HCT116 (cell line): Measurements from ENCODE around the gene MAP4K4. TPM values are rescaled to one million over a fixed set of nuclear protein-coding genes. Genes with fewer than 3 reads are reported as not detected.

Experiments
- ATAC-seq: fragments of 200-7000 bp; cut with Tn5 transposase; 2 replicates; pipeline ENCODE4 v1.9.1; 2020; ENCODE audit warnings: mild to moderate bottlenecking, moderate library complexity
- BruUV-seq: library from RNA; stranded (reverse); fragments of 400-500 nt; replicated peaks from 2 replicates; lab custom pipeline; 2021; lab: Mats Ljungman, UMichigan
- CTCF ChIA-PET: fragments of 300-600 bp; sonication (Branson Sonifier 250); formaldehyde crosslinking; loops from one replicate; lab custom pipeline; 2021; ENCODE audit warnings: antibody characterized with exemption; lab: Charles Lee
- POLR2A ChIA-PET: fragments of 300-600, 350-600 bp; sonication (Branson Sonifier 250); formaldehyde crosslinking; loops from one replicate; lab custom pipeline; 2021; ENCODE audit warnings: antibody characterized with exemption; lab: Charles Lee
- RAD21 ChIA-PET, 2 experiments: fragments of 300-600 bp; sonication (Branson Sonifier 250); formaldehyde crosslinking; loops; one replicate each; lab custom pipeline; 2023; ENCODE audit warnings: low total read pairs in 2 of 2; ENCODE audit not compliant: uncharacterized antibody in 2 of 2, unreplicated experiment in 2 of 2, low non-redundant PET in 1 of 2; lab: Charles Lee
- DNase-seq: peaks from one replicate; pipeline ENCODE4 v3.0.0-alpha.2; 2010; ENCODE audit warnings: low read depth, low spot score
- H2AFZ ChIP-seq: fragments of 200-600 bp; shearing (Covaris generic), sonication (generic); 2 replicates; pipeline ENCODE4 v1.6.1; 2017; ENCODE audit warnings: low read depth, mixed run types, mixed read lengths, antibody characterized with exemption, low read length; ENCODE audit not compliant: poor library complexity, severe bottlenecking
- H3K27ac ChIP-seq: 2 replicates; pipeline ENCODE4 v1.5.1; 2012; ENCODE audit warnings: low read depth, low read length
- H3K27me3 ChIP-seq: fragments of 200-600 bp; sonication (generic); 2 replicates; pipeline ENCODE4 v1.6.1; 2016; ENCODE audit warnings: mixed run types, low read length, mixed read lengths; ENCODE audit not compliant: insufficient read depth
- H3K36me3 ChIP-seq, 2 experiments: fragments of 200-500 bp in 1 of 2; fragments of 200-600 bp in 1 of 2; sonication (Bioruptor generic) in 1 of 2; sonication (generic) in 1 of 2; 2 replicates each; pipeline versions ENCODE4 v1.5.1 to v1.6.1; 2014 to 2016; ENCODE audit warnings: low read length in 2 of 2, inconsistent platforms in 1 of 2, mixed read lengths in 1 of 2, mixed run types in 1 of 2; ENCODE audit not compliant: insufficient read depth in 2 of 2, control insufficient read depth in 1 of 2
- H3K4me1 ChIP-seq, 2 experiments: fragments of 200-600 bp in 1 of 2; sonication (generic) in 1 of 2; 2 replicates each; pipeline versions ENCODE4 v1.5.1 to v1.6.1; 2012 to 2017; ENCODE audit warnings: low read length in 2 of 2, inconsistent platforms in 1 of 2, mild to moderate bottlenecking in 1 of 2, mixed read lengths in 1 of 2, mixed run types in 1 of 2, moderate library complexity in 1 of 2; ENCODE audit not compliant: insufficient read depth in 2 of 2, control insufficient read depth in 1 of 2
- H3K4me2 ChIP-seq: fragments of 200-600 bp; sonication (generic); 2 replicates; pipeline ENCODE4 v1.6.1; 2017; ENCODE audit warnings: mixed run types, low read length, mixed read lengths
- H3K4me3 ChIP-seq, 2 experiments: fragments of 200-600 bp in 1 of 2; sonication (generic) in 1 of 2; replicated peaks in 1 of 2; 2 replicates each; pipeline ENCODE4 v1.5.1; 2011 to 2016; ENCODE audit warnings: low read length in 2 of 2, control low read depth in 1 of 2, low read depth in 1 of 2, mild to moderate bottlenecking in 1 of 2, mixed read lengths in 1 of 2, mixed run types in 1 of 2
- H3K79me2 ChIP-seq: fragments of 200-600 bp; sonication (generic); 2 replicates; pipeline ENCODE4 v1.6.1; 2017; ENCODE audit warnings: mild to moderate bottlenecking, mixed run types, low read length, moderate library complexity, mixed read lengths; ENCODE audit not compliant: insufficient read depth
- H3K9ac ChIP-seq: fragments of 200-600 bp; sonication (generic); 2 replicates; pipeline ENCODE4 v1.6.1; 2016; ENCODE audit warnings: low read length, mixed read lengths
- H3K9me2 ChIP-seq: fragments of 200-600 bp; sonication (generic), shearing (Covaris generic); 2 replicates; pipeline ENCODE4 v1.6.1; 2017; ENCODE audit warnings: mixed run types, mild to moderate bottlenecking, moderate library complexity; ENCODE audit not compliant: insufficient read depth
- H3K9me3 ChIP-seq, 2 experiments: fragments of 200-500 bp in 1 of 2; fragments of 200-600 bp in 1 of 2; sonication (Bioruptor generic) in 1 of 2; sonication (generic) in 1 of 2; 2 replicates each; pipeline ENCODE4 v1.6.1; 2014 to 2017; ENCODE audit warnings: low read length in 2 of 2, mixed read lengths in 2 of 2, inconsistent platforms in 1 of 2, low read depth in 1 of 2, mild to moderate bottlenecking in 1 of 2, mixed run types in 1 of 2, moderate library complexity in 1 of 2; ENCODE audit not compliant: control insufficient read depth in 1 of 2, insufficient read depth in 1 of 2
- H4K20me1 ChIP-seq: fragments of 200-600 bp; sonication (generic), shearing (Covaris generic); 2 replicates; pipeline ENCODE4 v1.6.1; 2017; ENCODE audit warnings: mixed run types, mild to moderate bottlenecking, moderate library complexity; ENCODE audit not compliant: insufficient read depth
- ATF3 ChIP-seq: IDR thresholded peaks from 2 replicates; pipeline ENCODE4 v1.6.1; 2012
- CEBPB ChIP-seq: IDR thresholded peaks from 2 replicates; pipeline ENCODE4 v1.6.1; 2012; ENCODE audit warnings: low read depth
- ELF1 ChIP-seq: IDR thresholded peaks from 2 replicates; pipeline ENCODE4 v1.6.1; 2012; ENCODE audit warnings: low read depth, borderline replicate concordance
- FOSL1 ChIP-seq: IDR thresholded peaks from 2 replicates; pipeline ENCODE4 v1.6.1; 2012; ENCODE audit warnings: low read depth
- POLR2A ChIP-seq: IDR thresholded peaks from 2 replicates; pipeline ENCODE4 v1.7.0; 2011; ENCODE audit warnings: borderline replicate concordance; ENCODE audit not compliant: insufficient read depth, insufficient read length; ENCODE audit errors: extremely low read depth
- REST ChIP-seq: IDR thresholded peaks from 2 replicates; pipeline ENCODE4 v1.6.1; 2012; ENCODE audit warnings: low read depth
- SRF ChIP-seq: IDR thresholded peaks from 2 replicates; pipeline ENCODE4 v1.6.1; 2012; ENCODE audit warnings: low read depth
- TCF7L2 ChIP-seq: IDR thresholded peaks from 2 replicates; pipeline ENCODE4 v1.7.0; 2011; ENCODE audit warnings: borderline replicate concordance, inconsistent platforms; ENCODE audit not compliant: insufficient read depth, insufficient read length; ENCODE audit errors: extremely low read depth
- YY1 ChIP-seq: IDR thresholded peaks from 2 replicates; pipeline ENCODE4 v1.6.1; 2011; ENCODE audit warnings: low read length, low read depth, moderate library complexity, mild to moderate bottlenecking; ENCODE audit not compliant: insufficient replicate concordance; ENCODE audit errors: extremely low read depth
- ZFX ChIP-seq: fragments of 450-650 bp; IDR thresholded peaks from 2 replicates; pipeline ENCODE4 v1.6.1; 2017
- ZNF274 ChIP-seq: fragments of 200-500 bp; sonication (Bioruptor generic); IDR thresholded peaks from 2 replicates; pipeline ENCODE4 v1.6.1; 2014; ENCODE audit warnings: mild to moderate bottlenecking, low read depth, low read length, inconsistent platforms
- intact Hi-C: fragments of 100-400 bp; cut with micrococcal nuclease; formaldehyde crosslinking; loops from 2 replicates; pipeline ENCODE4 v1.10.0; 2022
- total RNA-seq: library from RNA; stranded (reverse); gene quantifications from one replicate; pipeline ENCODE4 v1.2.1, GENCODE V29; 2021; ENCODE audit not compliant: unreplicated experiment
- TF ChIP-seq, protein P1 (sequence below): IDR thresholded peaks from 2 replicates; pipeline ENCODE4 v1.6.1; 2012

The MAP4K4 gene
- total RNA-seq, 1 experiment from 2014 or later, result 62.3 TPM

- no peak overlapping the region for H3K9ac ChIP-seq
- H3K4me2 ChIP-seq, result no peak overlapping the region
- H3K9me3 ChIP-seq, result no peaks in the 10 kb centered on the region
- DNase-seq (no peak), ATAC-seq (no peak)
- H3K27ac ChIP-seq, result no peak overlapping the region
- TF ChIP-seq ATF3, result no peak
- no peak for TF ChIP-seq YY1
- TF ChIP-seq TCF7L2, result no peak
- TF ChIP-seq ZNF274, result no peak
- TF ChIP-seq ZFX, result no peak
- no peak for TF ChIP-seq POLR2A
- no peak for TF ChIP-seq CEBPB
- TF ChIP-seq SRF, result no peak
- TF ChIP-seq ELF1, result no peak
- TF ChIP-seq FOSL1, result no peak
- no peaks in the 10 kb centered on the region for H3K79me2 ChIP-seq
- H3K4me1 ChIP-seq, result no peaks in the 10 kb centered on the region
- no peak overlapping the region for H2AFZ ChIP-seq
- H3K9me2 ChIP-seq, result no peaks in the 10 kb centered on the region
- H3K36me3 ChIP-seq, result peaks cover 1 to 7% of the 10 kb centered on the region in 2 experiments; a peak in 2 of 4 replicates
- no peaks in the 10 kb centered on the region for H3K27me3 ChIP-seq
- CTCF ChIA-PET, result interaction anchor here (0.8 to 2.9 kb wide), 17 partner anchors 8 to 563 kb away, joined by 3 to 35 read pairs (median 5); no protein-coding TSS in a partner anchor
- H3K4me3 ChIP-seq, result no peak overlapping the region
- H4K20me1 ChIP-seq, result no peaks in the 10 kb centered on the region
- BruUV-seq, result no TSS peak
- RAD21 ChIA-PET, result interaction anchor here in 1 of 2 experiments (1.0 kb wide), 1 partner anchor 356 kb away, joined by 4 read pairs; no protein-coding TSS in a partner anchor
- POLR2A ChIA-PET, result no interaction called here
- intact Hi-C loops, result loop anchor here (5.0 to 10.0 kb wide), 3 partner anchors 280 to 563 kb away; no protein-coding TSS in a partner anchor
Observed at GRCh38 chr2:101884423-101884822, 186.9 kb downstream of the MAP4K4 start.

- peaks cover 0 to 9% of the 10 kb centered on the region in 2 experiments; a peak in 2 of 4 replicates for H3K36me3 ChIP-seq
- RAD21 ChIA-PET, result no interaction called here
Observed at GRCh38 chr2:101887328-101887727, 189.8 kb downstream of the MAP4K4 start.

More at GRCh38 chr2:101887328-101887727, 189.8 kb downstream of the MAP4K4 start:
- DNase-seq (no peak), ATAC-seq (no peak)
- ChIA-PET POLR2A (no interaction called here), CTCF (no interaction called here)
- Histone ChIP-seq H3K9ac (no peak overlapping the region), H3K79me2 (no peaks in the 10 kb centered on the region), H3K4me2 (no peak overlapping the region), H3K9me3 (no peaks in the 10 kb centered on the region), H3K9me2 (no peaks in the 10 kb centered on the region), H3K4me3 (no peak overlapping the region), H4K20me1 (no peaks in the 10 kb centered on the region), H3K4me1 (no peaks in the 10 kb centered on the region), H3K27ac (no peak overlapping the region), H2AFZ (no peak overlapping the region), H3K27me3 (no peaks in the 10 kb centered on the region)
- intact Hi-C loops, result loop anchor here (10.0 kb wide), 1 partner anchor 277 kb away; no protein-coding TSS in a partner anchor
- no peak for TF ChIP-seq CEBPB
- TF ChIP-seq, protein P1, sequence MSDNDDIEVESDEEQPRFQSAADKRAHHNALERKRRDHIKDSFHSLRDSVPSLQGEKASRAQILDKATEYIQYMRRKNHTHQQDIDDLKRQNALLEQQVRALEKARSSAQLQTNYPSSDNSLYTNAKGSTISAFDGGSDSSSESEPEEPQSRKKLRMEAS, result no peak
- TF ChIP-seq YY1, result no peak
- no peak for TF ChIP-seq REST
- no TSS peak for BruUV-seq
